Progenitor cell of endocrine pancreas (in vitro differentiated cells): ENCODE measurements around the gene ITLN2. TPM values are rescaled to one million over a fixed set of nuclear protein-coding genes. Genes with fewer than 3 reads are reported as not detected.

Experiments
- DNase-seq: peaks from one replicate; pipeline ENCODE4 v3.0.0; 2021; ENCODE audit warnings: low spot score; ENCODE audit not compliant: unreplicated experiment
- H3K27ac Mint-ChIP-seq: 2 replicates; pipeline ENCODE4 v1.8.0; 2021; ENCODE audit warnings: mild to moderate bottlenecking, moderate library complexity, mixed read lengths
- H3K27me3 Mint-ChIP-seq: 2 replicates; pipeline ENCODE4 v1.8.0; 2021; ENCODE audit warnings: mixed read lengths
- H3K36me3 Mint-ChIP-seq: 2 replicates; pipeline ENCODE4 v1.8.0; 2022; ENCODE audit warnings: mixed read lengths; ENCODE audit not compliant: insufficient read depth
- H3K4me1 Mint-ChIP-seq: 2 replicates; pipeline ENCODE4 v1.8.0; 2021; ENCODE audit warnings: low read depth, mixed read lengths
- H3K4me3 Mint-ChIP-seq: 2 replicates; pipeline ENCODE4 v1.8.0; 2021; ENCODE audit warnings: low read depth, mild to moderate bottlenecking, moderate library complexity, mixed read lengths
- H3K9me3 Mint-ChIP-seq: 2 replicates; pipeline ENCODE4 v1.8.0; 2021; ENCODE audit warnings: low read depth, mixed read lengths
- CTCF ChIP-seq: fragments of 200-600 bp; sonication (generic); IDR thresholded peaks from one replicate; pipeline ENCODE4 v1.5.0; 2021; ENCODE audit warnings: antibody characterized with exemption, mild to moderate bottlenecking; ENCODE audit not compliant: unreplicated experiment
- long read RNA-seq: library from polyadenylated mRNA; unstranded; transcript quantifications from one replicate; pipeline ENCODE4 v2.0.0, GENCODE V29; 2020
- total RNA-seq: library from RNA; stranded (reverse); gene quantifications from 2 replicates; pipeline ENCODE4 v1.2.1, GENCODE V29; 2021

Gene ITLN2
- total RNA-seq, result 1.2 and 1.8 TPM in 2 replicates
- long read RNA-seq, partial matches to known transcripts, result 1 of 1 reads
- long read RNA-seq, other reads (novel, unspliced or antisense), result 0 of 1 reads

- Mint-ChIP-seq H3K27me3 (no peaks in the 10 kb centered on the region), H3K27ac (no peak within 1 kb of the TSS), H3K4me3 (no peak within 1 kb of the TSS), H3K4me1 (peaks cover 14% of the 10 kb centered on the region), H3K36me3 (no peaks in the 10 kb centered on the region), H3K9me3 (no peaks in the 10 kb centered on the region)
- peak; percentile 34 for DNase-seq
- peak; percentile 74 for TF ChIP-seq CTCF
Measured at GRCh38 chr1:160954158-160955104, at the start of gene ITLN2. Gene ITLN2 (minus strand): TSS chr1:160954809. CDS start chr1:160954741, 68 bp downstream.

- DNase-seq, result no peak
- Mint-ChIP-seq H3K27ac (no peak overlapping the region), H3K36me3 (peaks cover 16% of the 10 kb centered on the region)
Measured at GRCh38 chr1:161001525-161001924, 46.9 kb upstream of the ITLN2 start.

GRCh38 chr1:161000736-161001480, 46.3 kb upstream of the ITLN2 start:
- no peak overlapping the region for H3K27ac Mint-ChIP-seq
- DNase-seq, result no peak
- no peaks in the 10 kb centered on the region for H3K9me3 Mint-ChIP-seq
- TF ChIP-seq CTCF, result no peak
- H3K4me1 Mint-ChIP-seq, result peaks cover 3% of the 10 kb centered on the region
- peaks cover 14% of the 10 kb centered on the region for H3K36me3 Mint-ChIP-seq
- no peak overlapping the region for H3K4me3 Mint-ChIP-seq
- no peaks in the 10 kb centered on the region for H3K27me3 Mint-ChIP-seq

More at GRCh38 chr1:161001525-161001924, 46.9 kb upstream of the ITLN2 start:
- peaks cover 3% of the 10 kb centered on the region for H3K4me1 Mint-ChIP-seq
- TF ChIP-seq CTCF, result no peak
- no peaks in the 10 kb centered on the region for H3K27me3 Mint-ChIP-seq
- H3K9me3 Mint-ChIP-seq, result no peaks in the 10 kb centered on the region
- no peak overlapping the region for H3K4me3 Mint-ChIP-seq

- Mint-ChIP-seq H3K27ac (no peak overlapping the region), H3K9me3 (no peaks in the 10 kb centered on the region), H3K27me3 (no peaks in the 10 kb centered on the region), H3K36me3 (peaks cover 20% of the 10 kb centered on the region), H3K4me3 (no peak overlapping the region), H3K4me1 (peaks cover 3% of the 10 kb centered on the region)
- DNase-seq, result no peak
- no peak for TF ChIP-seq CTCF
Measured at GRCh38 chr1:160999376-160999775, 44.8 kb upstream of the ITLN2 start.

- Mint-ChIP-seq H3K4me3 (no peak overlapping the region), H3K36me3 (peaks cover 21% of the 10 kb centered on the region), H3K9me3 (no peaks in the 10 kb centered on the region), H3K4me1 (peaks cover 3% of the 10 kb centered on the region), H3K27ac (peak overlapping the region; percentile 85), H3K27me3 (no peaks in the 10 kb centered on the region)
- no peak for DNase-seq
- peak; percentile 55 for TF ChIP-seq CTCF
Measured at GRCh38 chr1:160997323-160998038, 42.9 kb upstream of the ITLN2 start.
